ENCODE measurements around the gene DEFB126.
"Not testable (repeated sequence)": the region's sequence is repeated elsewhere in the genome, so short reads cannot be mapped to it uniquely, and the experiment has no call there.

DEFB126 gene

DNA sequence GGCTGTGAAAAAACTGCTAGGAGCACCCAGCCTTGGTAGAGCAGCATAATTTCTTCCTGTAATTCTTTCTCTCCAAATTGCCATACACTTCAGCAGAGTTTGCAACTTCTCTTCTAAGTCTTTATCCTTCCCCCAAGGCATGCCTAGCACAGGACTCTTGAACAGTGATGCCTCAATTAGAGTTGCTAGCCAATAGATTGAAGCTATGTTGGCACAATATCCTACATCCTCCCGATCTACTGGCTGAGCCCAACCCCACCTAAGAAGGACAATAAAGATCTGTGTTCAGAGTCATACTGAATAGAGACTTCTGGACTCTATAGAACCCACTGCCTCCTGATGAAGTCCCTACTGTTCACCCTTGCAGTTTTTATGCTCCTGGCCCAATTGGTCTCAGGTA lies at the start of gene DEFB126:
Gene DEFB126, plus strand, starts transcription at position 301 of the 400 bp plus-strand sequence. Its CDS starts 39 bp downstream, at position 340.
- no peak within 1 kb of the TSS for H3K4me3 ChIP-seq (ENCODE audit: low read depth, low read length)

DNA sequence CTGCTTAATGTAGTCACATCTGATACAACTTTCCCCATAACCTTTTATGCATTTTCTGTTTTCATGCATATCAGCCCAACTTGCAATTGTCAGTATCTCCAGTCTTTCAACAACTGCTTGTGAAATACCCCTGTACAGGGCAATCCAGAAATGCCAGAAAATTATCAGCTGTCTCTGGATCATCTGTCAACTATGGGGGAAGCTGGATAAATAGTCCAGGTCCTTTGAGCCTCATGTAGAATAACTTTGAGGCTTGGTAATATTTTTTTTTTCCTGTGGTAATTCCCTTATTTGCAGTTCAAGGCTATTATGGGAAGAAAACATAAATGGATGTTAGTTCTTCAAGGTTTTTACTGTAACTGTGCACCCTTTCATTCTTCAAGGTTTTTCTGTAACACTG lies 48.7 kb upstream of the DEFB126 start:
- no peak overlapping the region for H3K4me3 ChIP-seq (ENCODE audit: low read depth, low read length)

GRCh38 chr20:95215-95614 lies 47.2 kb upstream of the DEFB126 start:
- no peak overlapping the region for H3K4me3 ChIP-seq (ENCODE audit: low read depth, low read length)

DNA sequence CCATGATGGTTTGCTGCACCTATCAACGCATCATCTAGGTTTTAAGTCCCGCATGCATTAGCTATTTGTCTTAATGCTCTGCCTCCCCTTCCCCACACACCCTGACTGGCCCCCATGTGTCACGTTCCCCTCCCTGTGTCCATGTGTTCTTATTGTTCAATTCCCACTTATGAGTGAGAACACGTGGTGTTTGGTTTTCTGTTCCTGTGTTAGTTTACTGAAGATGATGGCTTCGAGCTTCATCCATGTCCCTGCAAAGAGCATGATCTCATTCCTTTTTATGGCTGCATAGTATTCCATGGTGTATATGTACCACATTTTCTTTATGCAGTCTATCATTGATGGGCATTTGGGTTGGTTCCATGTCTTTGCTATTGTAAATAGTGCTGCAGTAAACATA lies 44.7 kb upstream of the DEFB126 start:
- H3K4me3 ChIP-seq (ENCODE audit: low read depth, low read length) = not testable (repeated sequence)

DNA sequence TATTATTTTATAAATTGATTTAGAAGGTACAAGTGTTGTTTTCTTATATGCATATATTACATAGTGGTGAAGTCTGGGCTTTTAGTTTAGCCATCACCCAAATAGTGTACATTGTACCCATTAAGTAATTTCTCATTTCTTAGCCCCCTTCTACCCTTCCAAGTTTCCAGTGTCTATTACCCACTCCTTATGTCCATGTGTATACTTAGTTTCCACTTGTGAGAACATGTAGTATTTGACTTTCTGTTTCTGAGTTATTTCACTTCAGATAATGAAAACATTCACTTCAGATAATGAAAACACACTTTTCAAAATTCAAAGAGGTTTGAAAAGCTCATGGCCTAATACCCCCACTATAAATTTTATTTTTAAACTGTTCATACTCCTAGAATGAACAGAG lies 40.4 kb upstream of the DEFB126 start:
- no peak overlapping the region for H3K4me3 ChIP-seq (ENCODE audit: low read depth, low read length)

GRCh38 chr20:103456-103855 lies 38.9 kb upstream of the DEFB126 start:
- H3K4me3 ChIP-seq (ENCODE audit: low read depth, low read length) = no peak overlapping the region

- no peak overlapping the region for H3K4me3 ChIP-seq (ENCODE audit: low read depth, low read length)
Observed at GRCh38 chr20:112396-112795, 30.0 kb upstream of the DEFB126 start.

DNA sequence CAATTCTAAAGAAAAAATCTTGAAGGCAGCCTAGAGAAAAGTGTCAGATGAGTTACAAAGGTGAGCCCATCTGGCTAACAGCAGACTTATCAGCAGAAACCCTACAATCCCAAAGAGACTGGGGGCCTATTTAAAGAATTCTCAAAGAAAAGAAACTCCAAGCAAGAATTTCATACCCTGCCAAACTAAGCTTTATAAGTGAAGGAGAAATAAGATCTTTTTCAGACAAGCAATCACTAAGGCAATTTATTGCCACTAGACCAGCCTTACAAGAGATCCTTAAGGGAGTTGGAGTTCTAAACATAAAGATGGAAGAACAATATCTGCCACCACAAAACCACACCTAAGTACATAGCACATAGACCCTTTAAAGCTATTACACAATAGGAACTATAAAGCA lies 24.9 kb upstream of the DEFB126 start:
- H3K4me3 ChIP-seq (ENCODE audit: low read depth, low read length) = no peak overlapping the region

DNA sequence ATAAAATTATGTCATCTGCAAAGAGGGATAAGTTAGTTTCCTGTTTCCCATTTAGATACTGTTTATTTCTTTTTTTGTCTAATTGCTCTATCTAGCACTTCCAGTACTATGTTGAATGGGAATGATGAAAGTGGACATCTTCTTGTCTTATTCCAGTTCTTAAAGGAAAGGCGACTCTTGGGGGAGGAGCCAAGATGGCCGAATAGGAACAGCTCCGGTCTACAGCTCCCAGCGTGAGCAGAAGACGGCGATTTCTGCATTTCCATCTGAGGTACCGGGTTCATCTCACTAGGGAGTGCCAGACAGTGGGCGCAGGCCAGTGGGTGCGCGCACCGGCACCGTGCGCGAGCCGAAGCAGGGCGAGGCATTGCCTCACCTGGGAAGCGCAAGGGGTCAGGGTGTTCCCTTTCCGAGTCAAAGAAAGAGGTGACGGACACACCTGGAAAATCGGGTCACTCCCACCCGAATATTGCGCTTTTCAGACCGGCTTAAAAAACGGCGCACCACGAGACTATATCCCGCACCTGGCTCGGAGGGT lies 12.5 kb upstream of the DEFB126 start:
- peak overlapping the region; percentile 8 for H3K4me3 ChIP-seq (ENCODE audit: low read depth, low read length)

GRCh38 chr20:137668-138490 lies 4.5 kb upstream of the DEFB126 start:
- no peak overlapping the region for H3K4me3 ChIP-seq (ENCODE audit: low read depth, low read length)

DNA sequence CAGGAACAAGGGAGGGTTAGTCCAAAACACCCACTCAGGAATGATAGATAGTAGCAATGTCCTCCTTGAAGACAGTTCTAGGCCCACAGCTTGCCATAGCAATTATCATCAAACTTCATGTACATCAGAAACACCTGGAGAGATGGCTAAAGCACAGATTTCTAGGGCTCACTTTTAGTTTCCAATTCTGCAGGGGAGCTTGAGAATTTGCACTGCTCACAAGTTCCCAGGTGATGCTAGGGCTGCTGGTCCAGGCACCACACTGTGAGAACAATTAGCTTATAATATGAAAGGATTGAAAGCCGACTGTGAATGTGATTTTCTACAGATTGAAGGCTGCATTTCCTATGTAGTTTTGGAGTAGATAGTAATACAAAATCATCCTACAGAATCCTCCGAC lies 3.5 kb downstream of the DEFB126 start:
- H3K4me3 ChIP-seq (ENCODE audit: low read depth, low read length) = no peak overlapping the region

- no peak overlapping the region for H3K4me3 ChIP-seq (ENCODE audit: low read depth, low read length)
Observed at GRCh38 chr20:152131-152530, 9.7 kb downstream of the DEFB126 start.

DNA sequence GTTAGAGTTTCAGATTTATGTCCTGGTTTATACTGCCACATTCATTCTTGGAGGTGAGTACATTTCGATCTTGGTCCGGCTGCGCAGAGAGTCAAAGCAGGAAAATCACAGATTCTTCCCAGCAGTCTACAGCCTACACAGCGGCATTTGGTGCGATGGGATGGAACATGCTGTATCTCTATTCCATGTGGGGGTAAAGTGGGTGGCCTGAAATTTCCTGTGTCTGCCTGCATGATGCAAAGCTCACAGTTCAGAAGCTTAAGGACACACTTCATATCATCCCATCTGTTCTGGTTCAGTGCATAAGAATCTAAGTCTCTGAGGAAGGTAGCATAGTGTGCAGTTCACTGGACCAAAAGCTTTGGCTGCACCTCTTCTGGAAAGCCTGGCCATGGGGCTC lies 14.8 kb downstream of the DEFB126 start, which contains the start of gene DEFB127:
Gene DEFB127, plus strand, starts transcription at position 301 of the 400 bp plus-strand sequence. Its CDS starts 91 bp downstream, at position 392.
- H3K4me3 ChIP-seq (ENCODE audit: low read depth, low read length) = no peak within 1 kb of the TSS

DNA sequence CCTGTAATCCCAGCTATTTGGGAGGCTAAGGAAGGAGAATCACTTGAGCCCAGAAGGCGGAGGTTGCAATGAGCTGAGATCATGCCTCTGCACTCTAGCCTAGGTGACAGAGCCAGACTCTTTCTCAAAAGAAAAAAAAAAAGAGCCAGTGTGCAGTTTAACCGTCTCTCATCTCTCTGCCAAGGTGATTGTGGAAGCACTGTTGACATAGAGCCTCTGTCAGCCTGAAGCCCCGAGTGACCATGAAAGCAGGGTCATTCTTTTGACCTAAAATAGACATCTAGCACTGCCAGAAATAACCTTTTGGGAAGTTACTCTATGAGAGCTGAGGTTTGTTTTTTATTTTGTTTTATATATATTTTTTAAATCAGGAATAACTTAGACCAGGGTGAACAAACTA lies 22.2 kb downstream of the DEFB126 start:
- no peak overlapping the region for H3K4me3 ChIP-seq (ENCODE audit: low read depth, low read length)

- no peak overlapping the region for H3K4me3 ChIP-seq (ENCODE audit: low read depth, low read length)
Observed at GRCh38 chr20:168876-169275, 26.5 kb downstream of the DEFB126 start.

DNA sequence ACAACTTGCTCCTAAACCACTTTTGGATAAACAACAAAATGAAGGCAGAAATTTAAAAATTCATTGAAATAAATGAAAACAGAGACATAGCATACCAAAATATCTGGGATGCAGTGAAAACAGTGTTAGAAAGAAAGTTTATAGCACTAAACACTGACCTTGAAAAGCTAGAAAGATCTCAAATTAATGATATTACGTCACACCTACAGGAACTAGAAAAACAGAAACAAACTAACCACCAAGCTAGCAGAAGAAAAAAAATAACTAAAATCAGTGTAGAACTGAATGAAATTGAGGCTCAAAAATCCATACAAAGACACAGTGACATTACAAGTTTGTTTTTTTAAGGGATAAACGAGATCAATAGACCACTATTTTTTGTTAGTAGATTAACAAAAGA lies 41.9 kb downstream of the DEFB126 start:
- no peak overlapping the region for H3K4me3 ChIP-seq (ENCODE audit: low read depth, low read length)

- H3K4me3 ChIP-seq (ENCODE audit: low read depth, low read length) = no peak overlapping the region
Observed at GRCh38 chr20:187733-188132, 45.3 kb downstream of the DEFB126 start.

- H3K4me3 ChIP-seq (ENCODE audit: low read depth, low read length) = no peak within 1 kb of the TSS
Observed at GRCh38 chr20:189611-190010, 47.2 kb downstream of the DEFB126 start, which contains the start of gene DEFB128. Gene DEFB128 (minus strand): TSS chr20:189711. CDS start chr20:189623, 88 bp downstream.

All from iPS-11a (cell line).